A549 (cell line): Measurements from ENCODE around the gene AGAP3. TPM values are rescaled to one million over a fixed set of nuclear protein-coding genes. Genes with fewer than 3 reads are reported as not detected.

Source experiments
- ATAC-seq, 2 experiments: fragments of 200-7000 bp in 1 of 2; fragments of >200 bp in 1 of 2; cut with Nextera tagmentation in 1 of 2; cut with Tn5 transposase in 1 of 2; 3 replicates each; pipeline versions ENCODE4 v1.8.0 to v1.9.1; 2018 to 2020; ENCODE audit warnings: mild to moderate bottlenecking in 1 of 2, moderate library complexity in 1 of 2
- CTCF ChIA-PET: fragments of 300-600 bp; sonication (Branson Sonifier 250); formaldehyde crosslinking; extraction: SDS; loops from one replicate; lab custom pipeline; 2021; ENCODE audit warnings: antibody characterized with exemption, inconsistent platforms; lab: Yijun Ruan, JAX
- POLR2A ChIA-PET: fragments of 350-600 bp; formaldehyde crosslinking; extraction: SDS; loops from one replicate; lab custom pipeline; 2021; ENCODE audit warnings: antibody characterized with exemption, inconsistent platforms; lab: Yijun Ruan, JAX
- DNase-seq, 2 experiments: peaks; one replicate each; pipeline versions ENCODE4 v3.0.0 to v3.0.0-alpha.2; 2011 to 2016; ENCODE audit warnings: low read depth in 1 of 2, low spot score in 1 of 2
- FAIRE-seq: peaks from 2 replicates; lab custom pipeline; 2011; peaks lifted over from hg19 to GRCh38; lab: Jason Lieb, UNC
- H3K27ac ChIP-seq, 2 experiments: fragments of >200 bp; sonication (Bioruptor Twin); formaldehyde crosslinking; 3 replicates each; pipeline ENCODE4 v1.5.1; 2016 to 2017
- H3K4me1 ChIP-seq: fragments of >200 bp; sonication (Bioruptor Twin); formaldehyde crosslinking; 3 replicates; pipeline ENCODE4 v1.6.1; 2016
- H3K4me2 ChIP-seq: fragments of >200 bp; sonication (Bioruptor Twin); formaldehyde crosslinking; 3 replicates; pipeline ENCODE4 v1.6.1; 2016
- H3K4me3 ChIP-seq: fragments of >200 bp; sonication (Bioruptor Twin); formaldehyde crosslinking; 3 replicates; pipeline ENCODE4 v1.5.1; 2016
- H3K9me3 ChIP-seq: fragments of >200 bp; sonication (Bioruptor Twin); formaldehyde crosslinking; 3 replicates; pipeline ENCODE4 v1.6.1; 2016
- CBX8 ChIP-seq: fragments of 200-600 bp; sonication (generic); IDR thresholded peaks from 2 replicates; pipeline ENCODE4 v1.6.1; 2016
- CEBPB ChIP-seq, 2 experiments: fragments of >200 bp in 1 of 2; sonication (Bioruptor Twin) in 1 of 2; formaldehyde crosslinking in 1 of 2; IDR thresholded peaks; 2 replicates each; pipeline ENCODE4 v1.6.1; 2012 to 2016
- CHD4 ChIP-seq: fragments of 200-600 bp; sonication (generic); IDR thresholded peaks from 2 replicates; pipeline ENCODE4 v1.6.1; 2016; ENCODE audit warnings: antibody characterized with exemption, mild to moderate bottlenecking, borderline replicate concordance
- ESRRA ChIP-seq: fragments of 150-350 bp; IDR thresholded peaks from 2 replicates; pipeline ENCODE4 v1.6.1; 2014; ENCODE audit warnings: mild to moderate bottlenecking, low read length, borderline replicate concordance
- FOSB ChIP-seq: fragments of 250-450 bp; sonication (Bioruptor Pico); IDR thresholded peaks from 2 replicates; pipeline ENCODE4 v1.5.0; 2020; ENCODE audit warnings: mild to moderate bottlenecking, moderate library complexity
- FOXS1 ChIP-seq: fragments of 250-450 bp; sonication (Bioruptor Pico); IDR thresholded peaks from 2 replicates; pipeline ENCODE4 v1.5.0; 2020; ENCODE audit warnings: mild to moderate bottlenecking, moderate library complexity
- GATA3 ChIP-seq: IDR thresholded peaks from 2 replicates; pipeline ENCODE4 v1.6.1; 2012; ENCODE audit warnings: borderline replicate concordance
- HDAC2 ChIP-seq: fragments of 200-600 bp; sonication (generic); IDR thresholded peaks from 2 replicates; pipeline ENCODE4 v1.6.1; 2016
- HOXA7 ChIP-seq: fragments of 250-450 bp; sonication (Bioruptor Pico); IDR thresholded peaks from 2 replicates; pipeline ENCODE4 v1.5.0; 2020; ENCODE audit warnings: mild to moderate bottlenecking, moderate library complexity
- HOXB13 ChIP-seq: fragments of 250-450 bp; sonication (Bioruptor Pico); IDR thresholded peaks from 2 replicates; pipeline ENCODE4 v1.5.0; 2020; ENCODE audit warnings: low read depth, mild to moderate bottlenecking, moderate library complexity
- JUN ChIP-seq, 2 experiments: fragments of >200 bp; sonication (Bioruptor Twin); formaldehyde crosslinking; IDR thresholded peaks; 2 replicates in 1 of 2; 3 replicates in 1 of 2; pipeline ENCODE4 v1.6.1; 2016 to 2017
- KDM5A ChIP-seq: fragments of 200-600 bp; sonication (generic); IDR thresholded peaks from 2 replicates; pipeline ENCODE4 v1.6.1; 2016; ENCODE audit warnings: antibody characterized with exemption, mild to moderate bottlenecking
- MAFK ChIP-seq: fragments of 450-650 bp; IDR thresholded peaks from 2 replicates; pipeline ENCODE4 v1.6.1; 2014; ENCODE audit not compliant: partially characterized antibody
- PHF8 ChIP-seq: fragments of 200-600 bp; sonication (generic); IDR thresholded peaks from 2 replicates; pipeline ENCODE4 v1.6.1; 2016; ENCODE audit warnings: low read depth, mild to moderate bottlenecking, antibody characterized with exemption, moderate library complexity, borderline replicate concordance
- POLR2A ChIP-seq: IDR thresholded peaks from 2 replicates; pipeline ENCODE4 v1.6.1; 2012; ENCODE audit warnings: mild to moderate bottlenecking, low read length
- RARB ChIP-seq: fragments of 250-450 bp; sonication (Bioruptor Pico); IDR thresholded peaks from 2 replicates; pipeline ENCODE4 v1.8.0; 2021; ENCODE audit warnings: mild to moderate bottlenecking, moderate library complexity
- SMC3 ChIP-seq: fragments of >200 bp; sonication (Bioruptor Twin); formaldehyde crosslinking; IDR thresholded peaks from 3 replicates; pipeline ENCODE4 v1.6.1; 2018; ENCODE audit warnings: inconsistent platforms
- TFCP2L1 ChIP-seq: fragments of 250-450 bp; sonication (Bioruptor Pico); IDR thresholded peaks from 2 replicates; pipeline ENCODE4 v1.5.0; 2021; ENCODE audit warnings: mild to moderate bottlenecking
- ZSCAN20 ChIP-seq: fragments of 250-450 bp; sonication (Bioruptor Pico); IDR thresholded peaks from 2 replicates; pipeline ENCODE4 v1.8.0; 2022; ENCODE audit warnings: mild to moderate bottlenecking, moderate library complexity
- WGBS: methylation state at CpG from one replicate; pipeline ENCODE4 v1.1.6; 2017; ENCODE audit errors: missing lambda C conversion rate; 5-methylcytosine and 5-hydroxymethylcytosine counted together
- polyA plus RNA-seq, 4 experiments: library from polyadenylated mRNA; depleted of rRNA in 3 of 4; stranded (reverse); fragments of >200 nt; fragmentation: RNase III in 1 of 4; extraction: RNeasy Plus Mini Kit Qiagen cat#74134 plus additional on column Dnase treatment in 1 of 4; gene quantifications; 2 replicates in 3 of 4; 3 replicates in 1 of 4; pipeline ENCODE4 v1.2.3, GENCODE V29; 2011 to 2017
- TF ChIP-seq, protein P1 (sequence below): fragments of 450-650 bp; IDR thresholded peaks from 2 replicates; pipeline ENCODE4 v1.6.1; 2014; ENCODE audit warnings: antibody characterized with exemption
- TF ChIP-seq, protein P2 (sequence below): fragments of 250-450 bp; sonication (Bioruptor Pico); IDR thresholded peaks from 2 replicates; pipeline ENCODE4 v1.5.0; 2021; ENCODE audit warnings: mild to moderate bottlenecking, moderate library complexity, borderline replicate concordance
- TF ChIP-seq, protein P3 (sequence below): fragments of >200 bp; sonication (Bioruptor Twin); formaldehyde crosslinking; IDR thresholded peaks from 2 replicates; pipeline ENCODE4 v1.6.1; 2016

AGAP3 gene
- polyA plus RNA-seq, 2 of the 4 experiments (the other 2 are of a cell fraction), result 33.8 to 45.9 TPM

DNA sequence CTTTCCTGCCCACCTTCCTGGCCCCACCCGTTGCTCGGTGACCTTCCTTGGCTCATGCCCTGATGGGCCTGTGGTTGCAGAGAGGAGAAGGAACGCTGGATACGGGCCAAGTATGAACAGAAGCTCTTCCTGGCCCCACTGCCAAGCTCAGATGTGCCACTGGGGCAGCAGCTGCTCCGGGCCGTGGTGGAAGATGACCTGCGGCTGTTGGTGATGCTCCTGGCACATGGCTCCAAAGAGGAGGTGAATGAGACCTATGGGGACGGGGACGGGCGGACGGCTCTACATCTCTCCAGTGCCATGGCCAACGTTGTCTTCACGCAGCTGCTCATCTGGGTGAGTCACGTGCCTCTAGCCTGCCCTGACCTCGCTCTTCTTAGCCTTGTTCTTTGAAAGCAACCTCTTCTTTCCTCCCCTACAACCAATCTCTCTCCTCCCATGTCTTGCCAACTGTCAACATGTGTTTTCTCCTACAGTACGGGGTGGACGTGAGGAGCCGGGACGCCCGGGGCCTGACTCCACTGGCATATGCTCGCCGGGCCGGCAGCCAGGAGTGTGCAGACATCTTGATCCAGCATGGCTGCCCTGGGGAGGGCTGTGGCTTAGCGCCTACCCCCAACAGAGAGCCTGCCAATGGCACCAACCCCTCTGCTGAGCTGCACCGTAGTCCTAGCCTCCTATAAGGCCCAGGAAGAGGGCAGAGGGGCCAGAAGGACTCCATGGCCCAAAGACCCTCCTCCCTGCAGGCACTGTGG, 57.2 kb downstream of the AGAP3 start:
- no peak overlapping the region for H3K4me3 ChIP-seq
- no peak overlapping the region for H3K27ac ChIP-seq
- ChIA-PET POLR2A (no interaction called here), CTCF (interaction anchor here (0.7 to 6.8 kb wide), 6 partner anchors 8 to 39 kb away, joined by 3 to 40 read pairs (median 5); no protein-coding TSS in a partner anchor)
- no peak for ATAC-seq
- no peak for DNase-seq
- H3K4me2 ChIP-seq, result no peak overlapping the region
- H3K4me1 ChIP-seq, result no peaks in the 10 kb centered on the region
- no peak for FAIRE-seq
- H3K9me3 ChIP-seq, result no peaks in the 10 kb centered on the region
- 91% methylated on average over 24 of the region's 25 CpGs for WGBS
- TF ChIP-seq, protein P1, sequence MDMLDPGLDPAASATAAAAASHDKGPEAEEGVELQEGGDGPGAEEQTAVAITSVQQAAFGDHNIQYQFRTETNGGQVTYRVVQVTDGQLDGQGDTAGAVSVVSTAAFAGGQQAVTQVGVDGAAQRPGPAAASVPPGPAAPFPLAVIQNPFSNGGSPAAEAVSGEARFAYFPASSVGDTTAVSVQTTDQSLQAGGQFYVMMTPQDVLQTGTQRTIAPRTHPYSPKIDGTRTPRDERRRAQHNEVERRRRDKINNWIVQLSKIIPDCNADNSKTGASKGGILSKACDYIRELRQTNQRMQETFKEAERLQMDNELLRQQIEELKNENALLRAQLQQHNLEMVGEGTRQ, result no peak
- TF ChIP-seq GATA3 (no peak), CBX8 (no peak), KDM5A (no peak), CHD4 (no peak), ESRRA (no peak), HDAC2 (no peak), RARB (CRISPR knock-in tag) (no peak), JUN (IDR thresholded peaks at IDR 0.05) (no peak), FOSB (CRISPR knock-in tag) (no peak), POLR2A (no peak), PHF8 (no peak), ZSCAN20 (no peak), TFCP2L1 (CRISPR knock-in tag) (no peak)

DNA sequence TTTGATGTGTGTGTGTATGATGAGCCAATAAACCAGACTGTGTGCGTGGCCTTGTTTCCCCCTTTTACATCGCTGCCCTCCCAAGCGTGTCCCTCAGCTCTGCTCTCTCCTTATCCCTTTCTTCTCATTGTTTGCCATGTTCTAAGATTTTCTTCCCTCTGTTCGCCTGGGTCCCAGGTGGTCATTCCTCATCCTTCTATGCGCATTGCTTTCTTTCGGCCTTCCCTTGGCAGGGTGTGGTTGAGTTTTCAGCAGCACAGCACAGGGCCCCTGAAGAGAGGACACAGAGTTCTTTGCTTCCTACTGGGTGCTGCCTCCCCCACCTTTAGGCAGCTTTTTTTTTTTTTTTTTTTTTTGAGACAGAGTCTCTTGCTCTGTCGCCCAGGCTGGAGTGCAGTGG, 58.1 kb downstream of the AGAP3 start:
- POLR2A ChIA-PET, result no interaction called here
- H3K4me3 ChIP-seq, result no peak overlapping the region
- FAIRE-seq (no peak), DNase-seq (no peak), ATAC-seq (no peak)
- CTCF ChIA-PET, result interaction anchor here (0.6 to 6.8 kb wide), 4 partner anchors 21 to 205 kb away, joined by 3 to 40 read pairs (median 6); no protein-coding TSS in a partner anchor
- WGBS, result 99% methylated on average over 6 of the region's 7 CpGs
- TF ChIP-seq CEBPB (IDR thresholded peaks at IDR 0.05) (no peak), SMC3 (no peak), FOXS1 (no peak), MAFK (no peak), KDM5A (no peak), HOXA7 (CRISPR knock-in tag) (no peak), CBX8 (no peak), GATA3 (no peak), HOXB13 (CRISPR knock-in tag) (no peak)
- TF ChIP-seq, protein P1, result no peak
- TF ChIP-seq, protein P2, sequence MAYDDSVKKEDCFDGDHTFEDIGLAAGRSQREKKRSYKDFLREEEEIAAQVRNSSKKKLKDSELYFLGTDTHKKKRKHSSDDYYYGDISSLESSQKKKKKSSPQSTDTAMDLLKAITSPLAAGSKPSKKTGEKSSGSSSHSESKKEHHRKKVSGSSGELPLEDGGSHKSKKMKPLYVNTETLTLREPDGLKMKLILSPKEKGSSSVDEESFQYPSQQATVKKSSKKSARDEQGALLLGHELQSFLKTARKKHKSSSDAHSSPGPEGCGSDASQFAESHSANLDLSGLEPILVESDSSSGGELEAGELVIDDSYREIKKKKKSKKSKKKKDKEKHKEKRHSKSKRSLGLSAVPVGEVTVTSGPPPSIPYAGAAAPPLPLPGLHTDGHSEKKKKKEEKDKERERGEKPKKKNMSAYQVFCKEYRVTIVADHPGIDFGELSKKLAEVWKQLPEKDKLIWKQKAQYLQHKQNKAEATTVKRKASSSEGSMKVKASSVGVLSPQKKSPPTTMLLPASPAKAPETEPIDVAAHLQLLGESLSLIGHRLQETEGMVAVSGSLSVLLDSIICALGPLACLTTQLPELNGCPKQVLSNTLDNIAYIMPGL (CRISPR knock-in tag), result no peak
- TF ChIP-seq, protein P3, sequence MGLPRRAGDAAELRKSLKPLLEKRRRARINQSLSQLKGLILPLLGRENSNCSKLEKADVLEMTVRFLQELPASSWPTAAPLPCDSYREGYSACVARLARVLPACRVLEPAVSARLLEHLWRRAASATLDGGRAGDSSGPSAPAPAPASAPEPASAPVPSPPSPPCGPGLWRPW, result no peak
- no peak overlapping the region for H3K4me2 ChIP-seq
- no peaks in the 10 kb centered on the region for H3K9me3 ChIP-seq
- H3K4me1 ChIP-seq, result no peaks in the 10 kb centered on the region
- H3K27ac ChIP-seq, result no peak overlapping the region
